Myometrial cell (primary cell): ENCODE measurements around the gene PDIA2. TPM values are rescaled to one million over a fixed set of nuclear protein-coding genes. Genes with fewer than 3 reads are reported as not detected.

ENCODE experiments used
- total RNA-seq: library from RNA; depleted of rRNA; stranded (reverse); fragments of >200 nt; gene quantifications from 2 replicates; pipeline ENCODE4 v1.2.3, GENCODE V29; 2015

Gene PDIA2
- not detected in 2 replicates for total RNA-seq

GRCh38 chr16:283033-283805 is at the start of gene PDIA2:
Gene PDIA2 (plus strand): TSS chr16:283164. CDS start chr16:283170, 6 bp downstream.

GRCh38 chr16:234468-235305 is 48.3 kb upstream of the PDIA2 start, which contains the start of gene FAM234A:
Gene FAM234A (plus strand): TSS chr16:234821. CDS start chr16:254414, 19,593 bp downstream.

GRCh38 chr16:275786-276232 is 7.2 kb upstream of the PDIA2 start, which contains the start of gene RGS11:
Gene RGS11 (minus strand): TSS chr16:275944. CDS start chr16:275911, 33 bp downstream.

GRCh38 chr16:280552-280951 is 2.4 kb upstream of the PDIA2 start, which contains the start of gene ARHGDIG:
Gene ARHGDIG (plus strand): TSS chr16:280591. CDS start chr16:280681, 90 bp downstream.

Other genes with a start within 250 kb of the PDIA2 start
- gene POLR3K, start 229.6 kb upstream of the PDIA2 start, total RNA-seq = 2.7 and 4.9 TPM in 2 replicates
- gene SNRNP25, start 229.3 kb upstream of the PDIA2 start, total RNA-seq = 40.6 and 56.9 TPM in 2 replicates
- 66.5 and 70.3 TPM in 2 replicates for gene RHBDF1, start 210.5 kb upstream of the PDIA2 start, total RNA-seq
- gene MPG, start 204.9 kb upstream of the PDIA2 start, total RNA-seq = 322 and 423 TPM in 2 replicates
- 10.1 and 15.8 TPM in 2 replicates for gene NPRL3, start 144.5 kb upstream of the PDIA2 start, total RNA-seq
- not detected in 2 replicates for gene HBZ, start 130.5 kb upstream of the PDIA2 start, total RNA-seq
- not detected in 2 replicates for gene HBM, start 117.2 kb upstream of the PDIA2 start, total RNA-seq
- gene HBA2, start 110.3 kb upstream of the PDIA2 start, total RNA-seq = not detected in 2 replicates
- gene HBA1, start 106.5 kb upstream of the PDIA2 start, total RNA-seq = not detected in 2 replicates
- not detected in 2 replicates for gene HBQ1, start 102.7 kb upstream of the PDIA2 start, total RNA-seq
- 23.2 and 39.8 TPM in 2 replicates for gene LUC7L, start 53.7 kb upstream of the PDIA2 start, total RNA-seq
- gene FAM234A, start 48.3 kb upstream of the PDIA2 start, total RNA-seq = 85.0 and 122 TPM in 2 replicates
- gene RGS11, start 7.2 kb upstream of the PDIA2 start, total RNA-seq = under 0.01 and 0.53 TPM in 2 replicates
- not detected in 2 replicates for gene ARHGDIG, start 2.6 kb upstream of the PDIA2 start, total RNA-seq
- 13.8 and 14.9 TPM in 2 replicates for gene AXIN1, start 69.6 kb downstream of the PDIA2 start, total RNA-seq
- gene MRPL28, start 87.4 kb downstream of the PDIA2 start, total RNA-seq = 147 and 185 TPM in 2 replicates
- 59.1 and 65.0 TPM in 2 replicates for gene PGAP6, start 98.8 kb downstream of the PDIA2 start, total RNA-seq
- 116 and 121 TPM in 2 replicates for gene NME4, start 114.0 kb downstream of the PDIA2 start, total RNA-seq
- 17.9 and 18.2 TPM in 2 replicates for gene DECR2, start 118.7 kb downstream of the PDIA2 start, total RNA-seq
- gene RAB11FIP3, start 142.5 kb downstream of the PDIA2 start, total RNA-seq = 21.3 and 36.0 TPM in 2 replicates
- gene CAPN15, start 244.5 kb downstream of the PDIA2 start, total RNA-seq = 34.9 and 35.8 TPM in 2 replicates